Loucy (cell line): Measurements from ENCODE around the gene DRAM2.

ENCODE experiments used
- H2AFZ ChIP-seq: fragments of 200-600 bp; sonication (generic); 2 replicates; pipeline ENCODE4 v1.6.0; 2016; ENCODE audit warnings: antibody characterized with exemption, mild to moderate bottlenecking, low read length, moderate library complexity
- H3F3A ChIP-seq: fragments of 200-600 bp; 2 replicates; pipeline ENCODE4 v1.6.0; 2016; ENCODE audit warnings: antibody characterized with exemption, low read depth, mild to moderate bottlenecking
- H3K27me3 ChIP-seq: fragments of 200-600 bp; sonication (generic); 2 replicates; pipeline ENCODE4 v1.6.1; 2014; ENCODE audit warnings: low read length, mild to moderate bottlenecking; ENCODE audit not compliant: insufficient read depth, poor library complexity, severe bottlenecking
- H3K36me3 ChIP-seq: fragments of 200-600 bp; sonication (generic); 2 replicates; pipeline ENCODE4 v1.6.1; 2016; ENCODE audit warnings: low read length; ENCODE audit not compliant: insufficient read depth
- H3K4me1 ChIP-seq: fragments of 200-600 bp; sonication (generic); 2 replicates; pipeline ENCODE4 v1.5.1; 2014; ENCODE audit warnings: low read length, mild to moderate bottlenecking; ENCODE audit not compliant: insufficient read depth, poor library complexity, severe bottlenecking
- H3K4me2 ChIP-seq: fragments of 200-600 bp; sonication (generic); 2 replicates; pipeline ENCODE4 v1.6.0; 2014; ENCODE audit warnings: antibody characterized with exemption, low read length, low read depth, mild to moderate bottlenecking; ENCODE audit not compliant: poor library complexity, severe bottlenecking
- H3K4me3 ChIP-seq: fragments of 200-600 bp; sonication (generic); 2 replicates; pipeline ENCODE4 v1.5.1; 2014; ENCODE audit warnings: low read length, mild to moderate bottlenecking, mixed read lengths; ENCODE audit not compliant: poor library complexity, severe bottlenecking
- H3K79me2 ChIP-seq: fragments of 200-600 bp; sonication (generic); 2 replicates; pipeline ENCODE4 v1.6.1; 2014; ENCODE audit warnings: low read length; ENCODE audit not compliant: insufficient read depth
- H3K9ac ChIP-seq: fragments of 200-600 bp; sonication (generic); 2 replicates; pipeline ENCODE4 v1.6.0; 2014; ENCODE audit warnings: mild to moderate bottlenecking, low read depth, low read length, moderate library complexity; ENCODE audit not compliant: poor library complexity, severe bottlenecking
- H3K9me2 ChIP-seq: fragments of 200-600 bp; sonication (generic); replicated peaks from 2 replicates; pipeline ENCODE4 v1.6.1; 2016; ENCODE audit warnings: low read depth, low read length, mixed read lengths
- H3K9me3 ChIP-seq: fragments of 200-600 bp; sonication (generic); 2 replicates; pipeline ENCODE4 v1.6.1; 2014; ENCODE audit warnings: mild to moderate bottlenecking, antibody characterized with exemption, low read length, low read depth; ENCODE audit not compliant: insufficient read depth
- H4K20me1 ChIP-seq: fragments of 200-600 bp; sonication (generic); 2 replicates; pipeline ENCODE4 v1.6.0; 2014; ENCODE audit warnings: antibody characterized with exemption, low read length, mild to moderate bottlenecking; ENCODE audit not compliant: insufficient read depth, poor library complexity, severe bottlenecking
- CTCF ChIP-seq: fragments of 200-600 bp; sonication (generic); conservative IDR thresholded peaks from 2 replicates; pipeline ENCODE4 v1.5.1; 2014; ENCODE audit warnings: mild to moderate bottlenecking, antibody characterized with exemption, low read length
- EZH2phosphoT487 ChIP-seq: fragments of 200-600 bp; IDR thresholded peaks from 2 replicates; pipeline ENCODE4 v1.6.1; 2018; ENCODE audit warnings: antibody characterized with exemption, mild to moderate bottlenecking, moderate library complexity, borderline replicate concordance

DRAM2 gene

GRCh38 chr1:111110197-111110899, 29.5 kb downstream of the DRAM2 start:
- Histone ChIP-seq H3K36me3 (no peaks in the 10 kb centered on the region), H3K9me3 (0 out of 2 replicates have a peak, but pooled peaks cover 3% of the 10 kb centered on the region), H3K4me2 (no peak overlapping the region), H3K9ac (no peak overlapping the region), H3K4me3 (no peak overlapping the region), H3K79me2 (no peaks in the 10 kb centered on the region), H3K9me2 (no peaks in the 10 kb centered on the region), H3F3A (no peaks in the 10 kb centered on the region), H4K20me1 (no peaks in the 10 kb centered on the region), H3K4me1 (no peaks in the 10 kb centered on the region), H3K27me3 (no peaks in the 10 kb centered on the region), H2AFZ (no peak overlapping the region)
- TF ChIP-seq CTCF (no peak), EZH2phosphoT487 (no peak)

- H3K9me2 ChIP-seq = no peaks in the 10 kb centered on the region
- H2AFZ ChIP-seq = no peak overlapping the region
- no peak overlapping the region for H3K9ac ChIP-seq
- H3K36me3 ChIP-seq = no peaks in the 10 kb centered on the region
- no peak overlapping the region for H3K4me2 ChIP-seq
- H3K79me2 ChIP-seq = no peaks in the 10 kb centered on the region
- H3K4me3 ChIP-seq = no peak overlapping the region
- H3K4me1 ChIP-seq = no peaks in the 10 kb centered on the region
- TF ChIP-seq EZH2phosphoT487 = no peak
- 0 out of 2 replicates have a peak, but pooled peaks cover 3% of the 10 kb centered on the region for H3K9me3 ChIP-seq
- H4K20me1 ChIP-seq = no peaks in the 10 kb centered on the region
- no peaks in the 10 kb centered on the region for H3K27me3 ChIP-seq
- H3F3A ChIP-seq = no peaks in the 10 kb centered on the region
These were observed 34.9 kb downstream of the DRAM2 start for GRCh38 chr1:111104981-111105380.

- Histone ChIP-seq H3K9me2 (no peaks in the 10 kb centered on the region), H3K27me3 (no peaks in the 10 kb centered on the region), H3K36me3 (no peaks in the 10 kb centered on the region), H3K79me2 (no peaks in the 10 kb centered on the region), H4K20me1 (no peaks in the 10 kb centered on the region), H3K9ac (no peak overlapping the region), H3K4me3 (no peak overlapping the region), H3F3A (no peaks in the 10 kb centered on the region), H3K9me3 (no peaks in the 10 kb centered on the region), H3K4me2 (no peak overlapping the region), H2AFZ (no peak overlapping the region), H3K4me1 (no peaks in the 10 kb centered on the region)
- TF ChIP-seq EZH2phosphoT487 (no peak), CTCF (no peak)
These were observed 37.8 kb downstream of the DRAM2 start for GRCh38 chr1:111101854-111102642.
